IPS-18c (cell line): ENCODE measurements around the gene SLC47A1.

ENCODE experiments used
- H3K4me3 ChIP-seq: 2 replicates; pipeline ENCODE4 v1.7.0; 2013; ENCODE audit warnings: low read depth, mild to moderate bottlenecking, low read length, moderate library complexity; ENCODE audit not compliant: insufficient read depth
- H3K9me3 ChIP-seq: one replicate; pipeline ENCODE4 v1.6.1; 2013; ENCODE audit warnings: mild to moderate bottlenecking, low read length, moderate library complexity; ENCODE audit not compliant: control insufficient read depth, insufficient read depth

Gene SLC47A1

GRCh38 chr17:19626079-19626478 lies 92.4 kb downstream of the SLC47A1 start:
- no peak overlapping the region for H3K4me3 ChIP-seq
- no peaks in the 10 kb centered on the region for H3K9me3 ChIP-seq
